H9 (cell line): Measurements from ENCODE around the gene NHLRC4. TPM values are rescaled to one million over a fixed set of nuclear protein-coding genes. Genes with fewer than 3 reads are reported as not detected.

Source experiments
- DNase-seq: peaks from one replicate; pipeline ENCODE4 v3.0.0-alpha.2; 2017
- H2AFZ ChIP-seq: one replicate; pipeline ENCODE4 v1.6.1; 2013; ENCODE audit warnings: mild to moderate bottlenecking, low read length, control low read depth, moderate library complexity
- H2AK5ac ChIP-seq: 2 replicates; pipeline ENCODE4 v1.6.1; 2013; ENCODE audit warnings: low read length, control low read depth, mixed read lengths; ENCODE audit not compliant: insufficient read length
- H2BK120ac ChIP-seq: one replicate; pipeline ENCODE4 v1.6.1; 2013; ENCODE audit warnings: low read depth, mild to moderate bottlenecking, low read length, control low read depth, inconsistent platforms; ENCODE audit not compliant: poor library complexity, severe bottlenecking
- H2BK12ac ChIP-seq: 2 replicates; pipeline ENCODE4 v1.6.1; 2013; ENCODE audit warnings: low read length, control low read depth, mixed read lengths, low read depth; ENCODE audit not compliant: insufficient read length
- H2BK15ac ChIP-seq: 2 replicates; pipeline ENCODE4 v1.6.1; 2013; ENCODE audit warnings: low read depth, low read length, control low read depth
- H2BK20ac ChIP-seq: one replicate; pipeline ENCODE4 v1.6.1; 2013; ENCODE audit warnings: low read depth, mild to moderate bottlenecking, low read length, control low read depth, inconsistent platforms; ENCODE audit not compliant: poor library complexity, severe bottlenecking
- H2BK5ac ChIP-seq: 2 replicates; pipeline ENCODE4 v1.6.1; 2013; ENCODE audit warnings: low read length, control low read depth, mixed read lengths; ENCODE audit not compliant: insufficient read length
- H3K14ac ChIP-seq: 2 replicates; pipeline ENCODE4 v1.6.1; 2013; ENCODE audit warnings: low read length, control low read depth; ENCODE audit not compliant: insufficient read depth
- H3K18ac ChIP-seq: 2 replicates; pipeline ENCODE4 v1.6.1; 2013; ENCODE audit warnings: low read depth, mild to moderate bottlenecking, mixed read lengths, low read length, control low read depth; ENCODE audit not compliant: insufficient read length
- H3K23ac ChIP-seq: 2 replicates; pipeline ENCODE4 v1.6.1; 2013; ENCODE audit warnings: low read length, control low read depth, mixed read lengths, low read depth; ENCODE audit not compliant: insufficient read length
- H3K23me2 ChIP-seq: 2 replicates; pipeline ENCODE4 v1.6.1; 2013; ENCODE audit warnings: low read depth, mild to moderate bottlenecking, mixed read lengths, low read length, control low read depth; ENCODE audit not compliant: insufficient read length, poor library complexity, severe bottlenecking
- H3K27ac ChIP-seq: 2 replicates; pipeline ENCODE4 v1.5.1; 2013; ENCODE audit warnings: low read length, control low read depth, mixed read lengths, low read depth; ENCODE audit not compliant: insufficient read length
- H3K27me3 ChIP-seq: 2 replicates; pipeline ENCODE4 v1.6.1; 2013; ENCODE audit warnings: low read length, control low read depth, inconsistent platforms; ENCODE audit not compliant: insufficient read depth
- H3K4ac ChIP-seq: 2 replicates; pipeline ENCODE4 v1.6.1; 2013; ENCODE audit warnings: low read depth, mild to moderate bottlenecking, control low read depth, inconsistent platforms, low read length, moderate library complexity
- H3K4me1 ChIP-seq: 2 replicates; pipeline ENCODE4 v1.6.1; 2013; ENCODE audit warnings: low read length, control low read depth, inconsistent platforms; ENCODE audit not compliant: insufficient read depth
- H3K4me2 ChIP-seq: 2 replicates; pipeline ENCODE4 v1.6.1; 2013; ENCODE audit warnings: low read length, control low read depth, mixed read lengths; ENCODE audit not compliant: insufficient read length, insufficient read depth
- H3K56ac ChIP-seq: 2 replicates; pipeline ENCODE4 v1.6.1; 2013; ENCODE audit warnings: low read depth, mild to moderate bottlenecking, mixed read lengths, low read length, control low read depth; ENCODE audit not compliant: insufficient read length
- H3K79me1 ChIP-seq: 2 replicates; pipeline ENCODE4 v1.6.1; 2013; ENCODE audit warnings: low read depth, mild to moderate bottlenecking, moderate library complexity, low read length, control low read depth, inconsistent platforms; ENCODE audit not compliant: insufficient read depth, poor library complexity, severe bottlenecking
- H3K79me2 ChIP-seq: 2 replicates; pipeline ENCODE4 v1.6.1; 2013; ENCODE audit warnings: low read length, control low read depth, inconsistent platforms; ENCODE audit not compliant: insufficient read depth
- H3K9ac ChIP-seq: 2 replicates; pipeline ENCODE4 v1.6.1; 2013; ENCODE audit warnings: low read length, control low read depth, mixed read lengths; ENCODE audit not compliant: insufficient read length; ENCODE audit errors: extremely low read depth
- H3K9me3 ChIP-seq: one replicate; pipeline ENCODE4 v1.6.1; 2013; ENCODE audit warnings: low read depth, low read length, inconsistent platforms; ENCODE audit not compliant: control insufficient read depth
- H3T11ph ChIP-seq: one replicate; pipeline ENCODE4 v1.6.1; 2013; ENCODE audit warnings: mild to moderate bottlenecking, low read length, control low read depth, inconsistent platforms
- H4K20me1 ChIP-seq: one replicate; pipeline ENCODE4 v1.6.1; 2013; ENCODE audit not compliant: control insufficient read depth, insufficient read length, insufficient read depth
- H4K5ac ChIP-seq: 2 replicates; pipeline ENCODE4 v1.6.1; 2013; ENCODE audit warnings: low read depth, mild to moderate bottlenecking, mixed read lengths, low read length, control low read depth; ENCODE audit not compliant: insufficient read length
- H4K8ac ChIP-seq: replicated peaks from 2 replicates; pipeline ENCODE4 v1.6.1; 2013; ENCODE audit warnings: low read length, control low read depth, mixed read lengths, low read depth; ENCODE audit not compliant: insufficient read length
- H4K91ac ChIP-seq: 2 replicates; pipeline ENCODE4 v1.6.1; 2013; ENCODE audit warnings: low read depth, mild to moderate bottlenecking, moderate library complexity, mixed read lengths, low read length, control low read depth; ENCODE audit not compliant: insufficient read length
- H3K27ac Mint-ChIP-seq, 3 experiments: 2 replicates in 2 of 3; 3 replicates in 1 of 3; pipeline ENCODE4 v1.8.0; 2020 to 2021; ENCODE audit warnings: mixed read lengths in 3 of 3, mild to moderate bottlenecking in 1 of 3, moderate library complexity in 1 of 3
- H3K27me3 Mint-ChIP-seq: 2 replicates; pipeline ENCODE4 v1.8.0; 2021; ENCODE audit warnings: low read depth, mild to moderate bottlenecking, moderate library complexity, mixed read lengths
- H3K36me3 Mint-ChIP-seq, 3 experiments: 2 replicates in 2 of 3; 3 replicates in 1 of 3; pipeline ENCODE4 v1.8.0; 2020 to 2021; ENCODE audit warnings: low read depth in 3 of 3, mixed read lengths in 3 of 3; ENCODE audit not compliant: insufficient read depth in 1 of 3
- H3K4me1 Mint-ChIP-seq, 2 experiments: 2 replicates each; pipeline ENCODE4 v1.8.0; 2020; ENCODE audit warnings: mixed read lengths in 2 of 2
- H3K4me3 Mint-ChIP-seq, 2 experiments: 2 replicates in 1 of 2; 3 replicates in 1 of 2; pipeline ENCODE4 v1.8.0; 2020 to 2021; ENCODE audit warnings: mild to moderate bottlenecking in 2 of 2, mixed read lengths in 2 of 2, moderate library complexity in 1 of 2
- H3K9me3 Mint-ChIP-seq, 2 experiments: 2 replicates in 1 of 2; 3 replicates in 1 of 2; pipeline ENCODE4 v1.8.0; 2020; ENCODE audit warnings: mild to moderate bottlenecking in 2 of 2, mixed read lengths in 2 of 2, moderate library complexity in 1 of 2
- WGBS: extraction: QIAGEN DNeasy Blood & Tissue Kit; methylation state at CpG from one replicate; pipeline ENCODE4 v1.1.7; 2013; ENCODE audit warnings: missing lambda C conversion rate, low lambda C conversion rate, mixed read lengths; ENCODE audit not compliant: insufficient read length; ENCODE audit errors: extremely low coverage; 5-methylcytosine and 5-hydroxymethylcytosine counted together
- total RNA-seq: library from RNA; stranded (reverse); gene quantifications from 2 replicates; pipeline ENCODE4 v1.2.1, GENCODE V29; 2021
- TF ChIP-seq, protein P1 (sequence below): fragments of 200-600 bp; sonication (generic); conservative IDR thresholded peaks from 3 replicates; pipeline ENCODE4 v1.8.0; 2021; ENCODE audit warnings: antibody characterized with exemption, mild to moderate bottlenecking

The NHLRC4 gene
- total RNA-seq, 1 experiment from 2014 or later: 0.42 TPM

GRCh38 chr16:531494-532125 lies 35.2 kb upstream of the NHLRC4 start:
- H3K4ac ChIP-seq: no peak overlapping the region
- no peaks in the 10 kb centered on the region for H3K9me3 ChIP-seq
- H3K18ac ChIP-seq: no peak overlapping the region
- Mint-ChIP-seq H3K4me1 (peaks cover 11 to 16% of the 10 kb centered on the region in 2 experiments), H3K4me3 (no peak overlapping the region), H3K27me3 (no peaks in the 10 kb centered on the region), H3K27ac (no peak overlapping the region), H3K36me3 (peaks cover 0 to 7% (median 5%) of the 10 kb centered on the region in 3 experiments; a peak in 3 of 7 replicates), H3K9me3 (no peaks in the 10 kb centered on the region)
- H3K4me2 ChIP-seq: no peak overlapping the region
- H3K9ac ChIP-seq: no peak overlapping the region
- H3K23ac ChIP-seq: no peak overlapping the region
- H3T11ph ChIP-seq: no peak overlapping the region
- H3K79me2 ChIP-seq: peaks cover 22% of the 10 kb centered on the region; the same call in 1 of the 2 replicates
- no peaks in the 10 kb centered on the region; the same call in 1 of the 2 replicates for H3K4me1 ChIP-seq
- no peak overlapping the region for H4K8ac ChIP-seq
- no peak overlapping the region for H2BK120ac ChIP-seq
- no peak overlapping the region for H2BK12ac ChIP-seq
- no peak overlapping the region for H2BK20ac ChIP-seq
- peaks cover 6% of the 10 kb centered on the region for H4K20me1 ChIP-seq
- H3K23me2 ChIP-seq: peaks cover 11% of the 10 kb centered on the region
- no peak overlapping the region for H2BK15ac ChIP-seq
- no peak for DNase-seq
- no peak overlapping the region for H2AK5ac ChIP-seq
- no CpG with 5 or more reads among the region's 16 CpGs for WGBS
- H2BK5ac ChIP-seq: no peak overlapping the region
- no peaks in the 10 kb centered on the region for H3K79me1 ChIP-seq
- TF ChIP-seq, protein P1, sequence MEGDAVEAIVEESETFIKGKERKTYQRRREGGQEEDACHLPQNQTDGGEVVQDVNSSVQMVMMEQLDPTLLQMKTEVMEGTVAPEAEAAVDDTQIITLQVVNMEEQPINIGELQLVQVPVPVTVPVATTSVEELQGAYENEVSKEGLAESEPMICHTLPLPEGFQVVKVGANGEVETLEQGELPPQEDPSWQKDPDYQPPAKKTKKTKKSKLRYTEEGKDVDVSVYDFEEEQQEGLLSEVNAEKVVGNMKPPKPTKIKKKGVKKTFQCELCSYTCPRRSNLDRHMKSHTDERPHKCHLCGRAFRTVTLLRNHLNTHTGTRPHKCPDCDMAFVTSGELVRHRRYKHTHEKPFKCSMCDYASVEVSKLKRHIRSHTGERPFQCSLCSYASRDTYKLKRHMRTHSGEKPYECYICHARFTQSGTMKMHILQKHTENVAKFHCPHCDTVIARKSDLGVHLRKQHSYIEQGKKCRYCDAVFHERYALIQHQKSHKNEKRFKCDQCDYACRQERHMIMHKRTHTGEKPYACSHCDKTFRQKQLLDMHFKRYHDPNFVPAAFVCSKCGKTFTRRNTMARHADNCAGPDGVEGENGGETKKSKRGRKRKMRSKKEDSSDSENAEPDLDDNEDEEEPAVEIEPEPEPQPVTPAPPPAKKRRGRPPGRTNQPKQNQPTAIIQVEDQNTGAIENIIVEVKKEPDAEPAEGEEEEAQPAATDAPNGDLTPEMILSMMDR: no peak
- H2AFZ ChIP-seq: no peak overlapping the region
- no peak overlapping the region for H3K14ac ChIP-seq
- H4K91ac ChIP-seq: no peak overlapping the region
- no peak overlapping the region for H3K56ac ChIP-seq
- H3K27ac ChIP-seq: no peak overlapping the region
- H3K27me3 ChIP-seq: no peaks in the 10 kb centered on the region
- H4K5ac ChIP-seq: no peak overlapping the region
